NCI-H1694 treated with DMSO at 0.1 percent for 48 hours (cell line): ENCODE results near the gene ELMO3.

ENCODE experiments used
- DNase-seq: peaks from one replicate; lab custom pipeline; 2025; lab: John Stamatoyannopoulos, UW

Gene ELMO3

DNA sequence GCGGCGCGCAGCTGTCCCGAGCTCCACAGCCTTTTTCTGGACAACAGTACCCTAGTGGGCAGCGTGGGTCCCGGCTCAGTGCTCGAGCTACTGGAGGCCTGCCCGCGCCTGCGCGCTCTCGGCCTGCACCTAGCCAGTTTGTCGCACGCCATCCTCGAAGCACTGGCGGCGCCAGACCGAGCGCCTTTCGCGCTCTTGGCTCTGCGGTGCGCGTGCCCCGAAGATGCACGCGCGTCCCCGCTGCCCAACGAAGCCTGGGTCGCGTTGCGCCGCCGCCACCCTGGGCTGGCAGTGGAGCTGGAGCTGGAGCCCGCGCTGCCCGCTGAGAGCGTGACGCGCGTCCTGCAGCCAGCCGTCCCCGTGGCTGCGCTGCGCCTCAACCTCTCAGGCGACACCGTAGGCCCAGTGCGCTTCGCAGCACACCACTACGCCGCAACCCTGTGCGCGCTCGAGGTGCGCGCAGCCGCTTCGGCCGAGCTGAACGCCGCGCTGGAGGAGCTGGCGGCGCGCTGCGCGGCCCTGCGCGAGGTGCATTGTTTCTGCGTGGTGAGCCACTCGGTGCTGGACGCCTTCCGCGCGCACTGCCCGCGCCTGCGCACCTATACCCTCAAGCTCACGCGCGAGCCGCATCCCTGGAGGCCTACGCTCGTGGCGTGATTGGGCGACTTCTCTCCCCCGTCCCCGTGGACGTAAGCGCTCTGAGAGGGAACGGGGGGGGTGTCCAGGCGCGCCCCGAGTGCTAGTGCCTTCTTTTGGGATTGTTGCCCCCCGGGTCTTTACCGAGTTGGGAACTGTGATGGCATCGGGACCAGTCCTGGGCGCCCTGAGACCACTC is 35.5 kb upstream of the ELMO3 start:
- DNase-seq, result peak; percentile 25

- DNase-seq, result no peak
Observed at GRCh38 chr16:67163999-67164558, 34.9 kb upstream of the ELMO3 start.

GRCh38 chr16:67164599-67165061 is 34.3 kb upstream of the ELMO3 start, which contains the start of gene HSF4:
TSS of gene HSF4 (plus strand) at chr16:67164745. CDS start at chr16:67164812, 67 bp downstream.
- DNase-seq, result no peak

DNA sequence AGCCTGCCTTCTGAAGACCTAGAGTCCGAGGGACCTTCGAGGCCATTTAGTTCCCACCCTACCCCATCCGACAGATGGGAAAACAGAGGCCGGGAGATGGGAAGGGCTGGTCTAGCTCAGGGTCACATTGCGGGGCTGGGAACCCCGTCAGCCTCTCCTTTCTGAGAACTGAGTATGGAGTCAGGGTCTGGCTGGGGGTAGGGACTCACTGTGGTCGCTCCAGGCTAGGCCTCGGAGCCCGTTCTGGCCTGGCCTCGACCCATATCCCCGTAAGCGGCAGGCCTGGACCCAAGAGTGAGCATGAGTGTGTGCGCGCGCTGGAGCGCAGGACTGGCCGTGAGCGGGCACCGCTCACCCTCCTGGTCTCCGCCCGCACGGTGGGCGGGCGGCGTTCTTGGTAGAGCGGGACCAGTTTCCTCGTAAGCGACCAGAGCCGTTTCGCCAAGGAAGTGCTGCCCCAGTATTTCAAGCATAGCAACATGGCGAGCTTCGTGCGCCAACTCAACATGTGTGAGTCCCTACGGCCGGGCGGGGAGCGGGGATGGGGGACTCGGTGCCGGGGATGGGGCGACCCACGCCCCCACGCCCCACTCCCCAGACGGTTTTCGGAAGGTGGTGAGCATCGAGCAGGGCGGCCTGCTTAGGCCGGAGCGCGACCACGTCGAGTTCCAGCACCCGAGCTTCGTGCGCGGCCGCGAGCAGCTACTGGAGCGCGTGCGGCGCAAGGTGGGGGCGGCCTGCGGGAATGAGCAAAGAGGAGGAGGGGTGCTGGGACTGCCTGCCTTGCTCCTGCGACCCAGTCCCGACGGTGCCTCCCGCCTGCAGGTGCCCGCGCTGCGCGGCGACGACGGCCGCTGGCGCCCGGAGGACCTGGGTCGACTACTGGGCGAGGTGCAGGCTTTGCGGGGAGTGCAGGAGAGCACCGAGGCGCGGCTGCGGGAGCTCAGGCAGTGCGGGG is 33.5 kb upstream of the ELMO3 start:
- DNase-seq, result no peak

DNA sequence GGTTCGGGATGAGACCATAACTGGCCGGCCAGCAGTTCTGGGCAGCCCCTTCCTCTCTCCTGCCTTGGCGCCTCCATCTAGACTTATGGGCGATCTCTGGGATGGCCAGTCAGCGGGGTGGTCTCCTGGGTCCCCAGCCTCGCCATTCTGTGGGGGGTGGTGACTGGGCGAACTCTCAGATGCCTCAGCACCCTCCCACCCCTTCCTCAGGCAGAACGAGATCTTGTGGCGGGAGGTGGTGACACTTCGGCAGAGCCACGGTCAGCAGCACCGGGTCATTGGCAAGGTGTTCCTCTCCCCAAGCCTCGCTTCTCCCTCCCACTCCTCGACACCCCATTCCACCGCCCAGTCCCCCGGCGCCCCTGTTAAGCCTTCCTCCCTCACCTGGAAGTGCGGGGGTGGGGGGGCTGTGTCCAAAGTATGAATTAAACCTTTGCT is 32.8 kb upstream of the ELMO3 start:
- DNase-seq, result no peak

DNA sequence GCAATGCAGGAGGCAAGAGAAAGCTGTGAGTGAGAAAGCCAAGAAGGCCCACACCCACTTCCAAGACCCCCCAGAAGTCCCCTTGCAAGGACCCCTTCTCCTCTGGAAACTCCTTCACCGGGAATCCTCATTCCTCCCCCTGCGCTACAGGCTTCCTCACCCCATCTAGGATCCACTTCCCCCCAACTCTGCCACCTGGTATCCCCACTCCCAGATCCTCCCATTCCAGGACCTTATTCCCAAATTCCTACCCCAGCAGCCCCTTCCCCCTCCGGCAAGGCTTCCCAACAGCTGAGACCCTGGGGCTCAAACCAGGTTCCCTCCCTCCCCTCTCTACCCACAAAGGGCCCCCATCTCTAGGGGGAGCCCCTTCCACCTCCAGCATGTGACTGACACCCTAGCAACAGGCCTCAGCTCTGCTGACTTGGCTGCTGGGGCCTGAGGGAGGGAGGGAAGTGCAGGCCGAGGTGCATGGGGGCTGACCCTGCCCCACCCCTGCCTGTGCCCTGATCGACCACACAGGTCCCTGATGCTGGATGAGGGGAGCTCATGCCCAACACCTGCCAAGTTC is 32.2 kb upstream of the ELMO3 start:
- DNase-seq, result no peak

- no peak for DNase-seq
Observed at GRCh38 chr16:67167588-67167987, 31.3 kb upstream of the ELMO3 start.

DNA sequence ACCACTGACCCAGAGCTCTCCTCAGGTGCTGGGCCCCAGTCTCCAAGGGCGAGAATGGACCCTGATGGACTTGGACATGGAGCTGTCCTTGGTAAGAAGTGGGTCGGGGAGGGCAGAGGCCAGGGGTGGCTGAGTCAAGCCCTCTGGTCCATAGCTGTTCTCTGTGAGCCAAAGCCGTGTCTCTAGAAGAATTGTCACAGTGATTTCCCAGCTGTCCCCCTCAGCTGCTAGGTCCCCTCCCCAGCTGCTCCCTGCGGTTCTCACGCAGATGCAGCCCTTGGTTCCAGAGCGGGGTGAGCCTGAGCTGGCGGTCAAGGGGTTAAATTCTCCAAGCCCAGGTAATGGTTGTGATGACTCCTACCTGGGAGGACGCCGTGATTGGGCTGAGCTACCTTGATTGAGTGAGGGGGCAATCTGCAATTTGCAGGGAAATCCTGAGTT is 29.9 kb upstream of the ELMO3 start:
- DNase-seq, result no peak

DNA sequence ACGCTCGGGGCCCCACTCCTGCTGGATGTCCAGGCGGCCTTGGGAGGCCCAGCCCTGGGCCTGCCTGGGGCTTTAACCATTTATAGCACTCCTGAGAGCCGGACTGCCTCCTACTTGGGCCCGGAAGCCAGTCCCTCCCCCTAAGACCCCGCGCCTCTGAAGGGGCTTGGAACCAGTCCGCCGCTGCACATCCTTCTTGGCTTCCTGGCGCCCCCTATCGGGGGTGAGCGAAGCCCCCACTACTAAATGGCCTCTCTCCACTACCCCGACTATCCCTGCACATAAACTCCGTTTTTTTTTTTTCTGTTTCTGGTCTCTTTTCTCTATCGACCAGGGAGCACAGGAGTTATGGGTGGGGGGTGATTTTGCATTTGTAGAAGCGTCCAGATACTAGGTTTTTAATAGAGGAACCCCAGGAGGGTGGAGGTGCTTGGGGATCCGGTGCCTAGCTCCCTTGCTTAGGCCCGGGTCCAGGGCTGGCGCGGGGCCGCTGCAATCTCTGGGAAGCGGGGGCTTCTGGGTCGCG is 29.2 kb upstream of the ELMO3 start:
- peak; percentile 50 for DNase-seq

GRCh38 chr16:67170168-67170948 is 28.6 kb upstream of the ELMO3 start, which contains the start of gene NOL3:
TSS of gene NOL3 (plus strand) at chr16:67170538.
- DNase-seq, result peak; percentile 70

DNA sequence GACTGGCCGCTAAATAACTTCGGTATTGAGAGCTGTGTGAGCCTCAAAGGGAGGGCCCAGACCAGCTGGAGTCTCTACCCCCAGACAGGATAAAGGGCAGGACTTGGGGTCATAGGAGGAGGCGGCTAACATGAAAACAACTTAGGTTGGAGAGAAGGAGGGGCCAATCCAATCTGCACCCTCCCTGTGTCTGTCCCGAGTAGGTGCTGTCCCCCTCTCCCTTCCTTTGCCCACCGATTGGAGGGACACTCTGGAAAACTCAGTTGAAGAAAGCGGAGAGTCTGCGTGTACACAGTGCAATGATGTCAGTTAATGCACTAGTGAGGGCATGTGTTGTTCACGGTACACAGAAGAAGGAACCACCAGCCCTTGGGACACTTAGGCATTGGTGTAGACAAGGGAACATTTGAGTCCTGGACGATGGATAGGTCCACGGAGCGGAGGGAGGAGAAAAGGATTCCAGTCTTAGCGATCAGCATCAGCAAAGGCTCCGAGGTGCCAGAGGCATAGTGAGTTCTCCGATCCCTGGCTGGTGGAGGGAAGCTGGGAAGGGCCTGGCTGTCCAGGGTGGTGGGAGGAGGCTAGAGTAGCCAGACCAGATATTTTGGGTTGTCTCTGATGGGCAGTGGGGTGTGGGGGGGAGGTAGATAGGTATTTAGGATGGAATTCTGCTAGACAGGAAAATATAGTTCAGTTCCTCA is 27.8 kb upstream of the ELMO3 start:
- peak; percentile 39 for DNase-seq

- no peak for DNase-seq
Observed at GRCh38 chr16:67173323-67173722, 25.6 kb upstream of the ELMO3 start.

GRCh38 chr16:67173808-67174705 is 24.9 kb upstream of the ELMO3 start:
- peak; percentile 54 for DNase-seq

- no peak for DNase-seq
Observed at GRCh38 chr16:67174706-67175231, 24.2 kb upstream of the ELMO3 start.

DNA sequence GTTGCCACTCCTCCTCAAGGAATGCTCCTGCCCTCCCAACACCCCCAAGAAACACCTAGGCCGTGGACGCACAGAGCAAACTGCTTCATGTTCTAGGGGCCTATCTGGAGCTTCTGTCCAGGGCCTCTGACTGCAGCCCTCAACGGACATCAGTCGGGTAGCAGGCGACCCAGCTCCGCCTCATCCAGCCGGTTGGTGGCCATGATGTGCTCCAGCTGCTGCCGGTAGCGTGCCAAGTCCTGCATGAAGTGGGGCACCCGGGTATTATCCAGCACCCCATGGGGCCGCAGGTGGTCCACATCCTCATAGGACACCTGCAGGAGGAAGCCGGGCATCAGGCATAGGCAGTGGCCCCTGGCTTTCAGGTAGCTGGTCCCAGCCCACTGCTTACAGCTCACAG is 22.3 kb upstream of the ELMO3 start:
- DNase-seq, result no peak

DNA sequence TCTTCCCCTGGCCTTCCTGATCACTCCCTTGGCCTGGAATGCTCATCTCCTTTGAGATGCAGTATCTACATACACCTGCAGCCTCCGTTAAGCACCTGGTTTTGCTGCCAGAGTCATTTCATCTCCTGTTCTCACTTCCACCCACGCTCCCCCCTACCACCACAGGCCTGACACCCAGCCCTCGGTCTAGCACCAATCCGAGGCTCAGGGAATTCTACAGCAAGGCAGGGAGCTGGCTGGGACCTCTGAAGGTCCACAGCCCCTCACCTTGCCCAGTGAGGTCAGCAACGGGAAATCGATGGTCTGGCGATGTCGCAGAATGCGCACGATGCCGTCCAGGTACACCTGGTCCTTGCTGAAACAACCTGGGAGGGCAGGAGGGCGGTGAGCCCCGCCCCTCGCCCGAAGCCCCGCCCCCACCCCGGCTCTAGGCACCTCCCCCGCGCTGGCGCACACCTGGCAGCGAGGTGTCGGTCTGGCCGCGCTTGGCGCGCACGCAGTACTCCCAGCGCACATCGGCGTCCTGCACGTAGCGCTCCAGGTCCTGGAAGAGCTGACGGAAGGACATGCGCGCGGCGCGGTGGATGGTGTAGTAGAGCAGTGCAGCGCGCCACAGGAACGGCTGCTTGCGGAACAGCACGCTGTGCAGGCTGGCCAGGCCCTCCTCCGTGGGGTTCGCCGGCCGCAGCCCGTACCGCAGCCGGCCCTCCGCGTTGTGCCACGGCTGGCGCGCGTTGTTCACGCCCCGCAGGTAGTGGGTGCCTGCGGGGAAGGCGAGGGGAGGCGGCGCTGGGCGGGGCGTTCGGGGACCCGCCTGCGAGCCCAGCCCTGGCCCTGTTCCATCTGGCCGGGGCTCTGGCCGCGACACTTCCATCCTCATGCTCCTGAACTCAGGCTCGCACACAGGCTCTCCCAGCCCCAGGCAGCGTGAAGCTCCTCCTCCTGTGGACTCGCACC is 20.9 kb upstream of the ELMO3 start:
- no peak for DNase-seq

GRCh38 chr16:67179421-67180080 is 19.4 kb upstream of the ELMO3 start:
- DNase-seq, result no peak
